ENCODE data around the gene LGALS9.

- TF ChIP-seq CTCF (conservative IDR thresholded peaks at IDR 0.05 in 1 of 2, IDR thresholded peaks at IDR 0.05 in 1 of 2; ENCODE audit: low read depth in 1 of 2, low read length in 2 of 2) (no peak), EZH2 (IDR thresholded peaks at IDR 0.05; ENCODE audit: low read length, missing control alignments) (no peak)
These were observed 398 bp downstream of the LGALS9 start for GRCh38 chr17:27631411-27631760.
